Measurements from ENCODE around the gene ZDHHC21. TPM values are rescaled to one million over a fixed set of nuclear protein-coding genes. Genes with fewer than 3 reads are reported as not detected.

Gene ZDHHC21
- total and polyA plus RNA-seq, 9 of the 15 experiments (the other 6 are each of a cell fraction or from before 2014, with no cell fraction given): 0.10 to 1.9 (median 1.00) TPM

DNA sequence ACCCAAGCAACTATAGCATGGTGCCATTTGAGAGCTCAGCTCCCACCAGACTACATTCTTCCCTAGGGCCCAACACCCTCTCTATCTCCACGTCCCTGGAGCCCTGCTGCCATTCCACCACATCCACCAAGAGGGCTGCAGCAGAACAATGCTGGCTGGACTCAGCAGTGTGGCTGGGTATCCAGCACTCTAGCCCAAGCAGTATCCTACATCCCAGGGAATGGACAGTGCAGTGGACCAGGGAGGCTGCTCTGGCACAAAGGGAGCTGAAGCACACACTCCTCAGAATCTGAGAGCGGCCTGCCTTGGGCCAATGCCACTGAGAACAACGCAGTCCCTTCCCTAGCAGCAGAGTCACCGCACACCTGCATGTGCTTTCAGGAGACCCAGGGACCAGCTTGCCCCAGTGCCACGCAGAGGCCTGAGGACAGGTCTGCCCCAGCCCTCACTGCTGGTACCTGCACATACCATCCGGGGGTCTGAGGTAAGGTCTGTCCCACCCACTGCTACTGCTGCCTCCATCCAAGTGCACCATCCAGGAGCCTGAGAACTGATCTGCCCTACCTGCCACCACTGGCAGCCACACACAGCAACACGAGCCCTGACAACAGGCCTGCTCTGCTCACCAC, 95.9 kb downstream of the ZDHHC21 start:
- Histone ChIP-seq H3K4me1 (replicated peaks in 1 of 2; ENCODE audit: control insufficient read depth in 2 of 2, insufficient read depth in 2 of 2, low read length in 2 of 2) (peaks cover 0 to 4% of the 10 kb centered on the region in 2 experiments; a peak in 2 of 5 replicates), H3K27ac (ENCODE audit: extremely low read depth, low read depth, low read length) (no peak overlapping the region), H3K4me2 (ENCODE audit: insufficient read depth, low read length) (no peak overlapping the region), H3K9me1 (ENCODE audit: control insufficient read depth, insufficient read depth, low read length) (no peaks in the 10 kb centered on the region), H3K27me3 (ENCODE audit: control insufficient read depth in 2 of 2, insufficient read depth in 2 of 2, low read length in 2 of 2) (no peaks in the 10 kb centered on the region), H3K9me3 (replicated peaks; ENCODE audit: control insufficient read depth, insufficient read depth, low read depth, low read length) (no peaks in the 10 kb centered on the region), H3K36me3 (ENCODE audit: control insufficient read depth, insufficient read depth, low read length) (no peaks in the 10 kb centered on the region), H4K20me1 (replicated peaks; ENCODE audit: control insufficient read depth, insufficient read depth, low read length) (no peaks in the 10 kb centered on the region), H3K9ac (ENCODE audit: insufficient read depth in 1 of 2, low read depth in 2 of 2, low read length in 2 of 2) (no peak overlapping the region), H3K4me3 (no peak overlapping the region), H2AFZ (ENCODE audit: low read depth, low read length) (no peak overlapping the region), H3K79me2 (ENCODE audit: control insufficient read depth, insufficient read depth, low read length) (no peaks in the 10 kb centered on the region)
- CTCF ChIA-PET (ENCODE audit: low intra/inter-chr PET ratio): no interaction called here
- no peak for TF ChIP-seq POLR2H (tag; IDR thresholded peaks at IDR 0.05; ENCODE audit: low read depth)
- no peak for TF ChIP-seq SRSF7 (optimal IDR thresholded peaks at IDR 0.05; ENCODE audit: low read depth, low read length)
- TF ChIP-seq ZEB2 (IDR thresholded peaks at IDR 0.05): no peak
- TF ChIP-seq, protein P1, sequence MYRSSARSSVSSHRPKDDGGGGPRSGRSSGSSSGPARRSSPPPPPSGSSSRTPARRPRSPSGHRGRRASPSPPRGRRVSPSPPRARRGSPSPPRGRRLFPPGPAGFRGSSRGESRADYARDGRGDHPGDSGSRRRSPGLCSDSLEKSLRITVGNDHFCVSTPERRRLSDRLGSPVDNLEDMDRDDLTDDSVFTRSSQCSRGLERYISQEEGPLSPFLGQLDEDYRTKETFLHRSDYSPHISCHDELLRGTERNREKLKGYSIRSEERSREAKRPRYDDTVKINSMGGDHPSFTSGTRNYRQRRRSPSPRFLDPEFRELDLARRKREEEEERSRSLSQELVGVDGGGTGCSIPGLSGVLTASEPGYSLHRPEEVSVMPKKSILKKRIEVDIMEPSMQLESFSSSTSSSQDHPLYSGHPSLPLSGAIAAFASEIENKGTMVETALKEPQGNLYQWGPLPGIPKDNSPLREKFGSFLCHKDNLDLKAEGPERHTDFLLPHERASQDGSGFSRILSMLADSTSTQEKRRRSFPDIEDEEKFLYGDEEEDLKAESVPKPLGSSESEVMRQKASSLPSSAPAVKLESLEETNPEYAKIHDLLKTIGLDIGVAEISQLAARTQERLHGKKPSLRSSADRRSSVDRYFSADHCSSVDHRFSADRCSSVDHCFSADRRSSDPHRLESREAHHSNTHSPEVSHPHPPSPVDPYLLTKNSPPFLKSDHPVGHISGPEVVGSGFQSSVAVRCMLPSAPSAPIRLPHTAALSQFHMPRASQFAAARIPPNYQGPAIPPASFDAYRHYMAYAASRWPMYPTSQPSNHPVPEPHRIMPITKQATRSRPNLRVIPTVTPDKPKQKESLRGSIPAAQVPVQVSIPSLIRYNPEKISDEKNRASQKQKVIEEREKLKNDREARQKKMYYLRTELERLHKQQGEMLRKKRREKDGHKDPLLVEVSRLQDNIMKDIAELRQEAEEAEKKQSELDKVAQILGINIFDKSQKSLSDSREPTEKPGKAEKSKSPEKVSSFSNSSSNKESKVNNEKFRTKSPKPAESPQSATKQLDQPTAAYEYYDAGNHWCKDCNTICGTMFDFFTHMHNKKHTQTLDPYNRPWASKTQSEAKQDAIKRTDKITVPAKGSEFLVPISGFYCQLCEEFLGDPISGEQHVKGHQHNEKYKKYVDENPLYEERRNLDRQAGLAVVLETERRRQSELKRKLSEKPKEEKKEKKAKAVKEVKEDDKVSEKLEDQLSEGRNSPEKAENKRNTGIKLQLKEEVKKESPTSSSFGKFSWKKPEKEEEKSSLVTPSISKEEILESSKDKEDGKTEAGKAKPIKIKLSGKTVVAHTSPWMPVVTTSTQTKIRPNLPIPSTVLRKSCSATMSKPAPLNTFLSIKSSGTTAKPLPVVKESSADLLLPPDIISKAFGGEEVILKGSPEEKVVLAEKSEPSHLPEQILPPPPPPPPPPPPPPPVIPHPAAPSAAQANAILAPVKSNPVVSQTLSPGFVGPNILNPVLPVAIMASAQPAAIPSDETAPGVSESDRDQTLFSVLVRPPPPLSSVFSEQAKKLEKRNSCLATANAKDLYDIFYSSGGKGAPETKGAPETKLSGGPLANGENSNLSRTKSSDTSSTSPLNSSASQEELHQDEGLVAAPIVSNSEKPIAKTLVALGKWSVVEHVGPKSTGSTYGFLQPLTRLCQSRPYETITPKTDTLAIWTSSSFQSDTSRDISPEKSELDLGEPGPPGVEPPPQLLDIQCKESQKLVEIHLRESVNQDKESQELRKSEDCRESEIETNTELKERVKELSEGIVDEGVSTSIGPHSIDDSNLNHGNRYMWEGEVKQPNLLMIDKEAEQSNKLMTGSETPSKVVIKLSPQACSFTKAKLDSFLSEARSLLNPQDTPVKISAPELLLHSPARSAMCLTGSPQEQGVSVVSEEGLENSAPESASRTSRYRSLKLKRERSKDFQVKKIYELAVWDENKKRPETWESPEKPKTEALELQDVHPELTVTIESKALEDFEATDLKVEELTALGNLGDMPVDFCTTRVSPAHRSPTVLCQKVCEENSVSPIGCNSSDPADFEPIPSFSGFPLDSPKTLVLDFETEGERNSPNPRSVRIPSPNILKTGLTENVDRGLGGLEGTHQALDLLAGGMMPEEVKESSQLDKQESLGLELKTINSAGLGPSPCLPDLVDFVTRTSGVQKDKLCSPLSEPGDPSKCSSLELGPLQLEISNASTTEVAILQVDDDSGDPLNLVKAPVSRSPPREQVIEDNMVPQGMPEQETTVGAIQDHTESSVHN (IDR thresholded peaks at IDR 0.05; ENCODE audit: borderline replicate concordance in 1 of 2, low read depth in 1 of 2): no peak
- no peak for TF ChIP-seq CCAR2 (IDR thresholded peaks at IDR 0.05; ENCODE audit: low read depth, low read length)
- no peak for TF ChIP-seq ZNF12 (CRISPR knock-in tag; IDR thresholded peaks at IDR 0.05)
- no peak for TF ChIP-seq CREBBP (IDR thresholded peaks at IDR 0.05; ENCODE audit: low read depth, low read length)
- TF ChIP-seq ILF3 (IDR thresholded peaks at IDR 0.05; ENCODE audit: borderline replicate concordance): no peak
- no peak for TF ChIP-seq PPARD (CRISPR knock-in tag; IDR thresholded peaks at IDR 0.05)
- DNase-seq (ENCODE audit: extremely low read depth in 1 of 4, low spot score in 3 of 4) (no peak), FAIRE-seq (no peak), ATAC-seq (no peak)
- intact Hi-C loops (cut with micrococcal nuclease) (no loop called here), in situ Hi-C loops (cut with MboI) (no loop called here)
- BruUV-seq (replicated peaks): no TSS peak
- WGBS (ENCODE audit: insufficient coverage, low coverage, missing lambda C conversion rate): 20% methylated on average over 5 of the region's 7 CpGs
- POLR2A ChIA-PET: no interaction called here

All from K562 (cell line).